OCI-LY3 (cell line): ENCODE results near the gene ELANE.

Experiments used
- H2AFZ ChIP-seq: fragments of 200-600, 300-600 bp; shearing (Covaris generic); 2 replicates; pipeline ENCODE4 v1.6.0; 2014; ENCODE audit warnings: antibody characterized with exemption, low read depth, low read length
- H3K27ac ChIP-seq: fragments of 200-600, 300-600 bp; sonication (generic); 2 replicates; pipeline ENCODE4 v1.5.1; 2014; ENCODE audit warnings: mild to moderate bottlenecking, low read length, moderate library complexity, mixed read lengths
- H3K27me3 ChIP-seq: fragments of 200-600, 300-600 bp; sonication (generic); 2 replicates; pipeline ENCODE4 v1.6.1; 2014; ENCODE audit warnings: low read depth, low read length, mixed read lengths
- H3K36me3 ChIP-seq: fragments of 200-600, 300-600 bp; sonication (generic); replicated peaks from 2 replicates; pipeline ENCODE3; 2014; ENCODE audit warnings: low read depth, low read length, mixed read lengths
- H3K4me1 ChIP-seq: fragments of 300-600, 200-600 bp; sonication (generic); 2 replicates; pipeline ENCODE4 v1.6.1; 2014; ENCODE audit warnings: low read length, mixed read lengths
- H3K4me2 ChIP-seq: fragments of 200-600, 300-600 bp; sonication (generic); 2 replicates; pipeline ENCODE4 v1.6.1; 2014; ENCODE audit warnings: low read length, mixed read lengths
- H3K4me3 ChIP-seq: fragments of 300-600, 200-600 bp; sonication (generic); 2 replicates; pipeline ENCODE4 v1.5.1; 2014; ENCODE audit warnings: antibody characterized with exemption, mild to moderate bottlenecking, low read length, moderate library complexity
- H3K79me2 ChIP-seq: fragments of 300-600, 200-600 bp; shearing (Covaris generic); 2 replicates; pipeline ENCODE4 v1.6.1; 2014; ENCODE audit warnings: mild to moderate bottlenecking, low read length, mixed read lengths
- H3K9ac ChIP-seq: fragments of 300-600, 200-600 bp; shearing (Covaris generic); 2 replicates; pipeline ENCODE4 v1.6.0; 2014; ENCODE audit warnings: mild to moderate bottlenecking, low read length, moderate library complexity
- H3K9me3 ChIP-seq: fragments of 200-600, 300-600 bp; shearing (Covaris generic); 2 replicates; pipeline ENCODE4 v1.6.1; 2014; ENCODE audit warnings: low read length, mixed read lengths; ENCODE audit not compliant: insufficient read depth
- H4K20me1 ChIP-seq: fragments of 200-600, 300-600 bp; sonication (generic); 2 replicates; pipeline ENCODE4 v1.6.1; 2016; ENCODE audit warnings: low read length, mixed read lengths; ENCODE audit not compliant: insufficient read depth
- EZH2phosphoT487 ChIP-seq: fragments of 200-600 bp; shearing (Covaris generic); IDR thresholded peaks from 2 replicates; pipeline ENCODE4 v1.6.1; 2018; ENCODE audit warnings: antibody characterized with exemption, mixed run types, low read depth
- TF ChIP-seq, protein P1 (sequence below): fragments of 200-600, 300-600 bp; sonication (generic); IDR thresholded peaks from 2 replicates; pipeline ENCODE4 v1.5.1; 2014; ENCODE audit warnings: antibody characterized with exemption, low read length, low read depth

ELANE gene

DNA sequence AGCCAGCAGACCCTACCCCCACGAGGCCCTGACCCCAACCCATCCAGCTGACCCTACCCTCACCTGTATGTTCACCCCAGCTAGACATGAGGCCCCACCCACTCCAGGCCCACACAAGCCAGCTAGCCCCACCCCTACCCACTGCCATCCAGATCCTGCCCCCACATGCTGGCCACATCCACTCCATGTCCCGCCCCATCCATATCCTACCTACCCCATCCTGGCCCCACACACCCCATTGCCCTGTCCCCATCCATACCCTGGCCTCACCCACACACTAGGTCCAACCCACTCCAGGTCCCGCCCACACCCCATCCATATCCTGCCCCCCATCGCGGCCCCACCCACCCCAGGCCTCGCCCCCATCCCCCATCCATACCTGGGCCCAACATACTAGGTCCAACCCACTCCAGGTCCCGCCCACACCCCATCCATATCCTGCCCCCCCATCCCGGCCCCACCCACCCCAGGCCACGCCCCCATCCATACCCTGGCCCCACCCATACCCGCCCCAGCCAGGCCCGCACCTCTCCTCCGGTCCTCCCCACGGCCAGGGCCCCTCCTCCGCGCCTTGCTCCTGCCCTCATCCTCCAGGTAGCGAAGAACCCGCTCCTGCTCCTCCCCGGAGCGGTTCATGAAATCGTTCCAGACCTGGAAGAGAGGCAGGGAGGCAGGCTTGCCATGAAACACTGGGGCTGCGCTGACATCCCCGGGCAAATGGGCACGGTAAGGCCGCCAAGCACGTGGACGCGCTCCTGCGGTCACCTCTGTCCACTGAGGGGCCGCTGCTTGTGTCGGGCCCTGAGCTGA lies 48.4 kb downstream of the ELANE start:
- no peaks in the 10 kb centered on the region for H3K27me3 ChIP-seq
- no peak overlapping the region for H2AFZ ChIP-seq
- no peak overlapping the region for H3K27ac ChIP-seq
- no peak overlapping the region for H3K4me2 ChIP-seq
- H3K4me1 ChIP-seq, result peaks cover under 1% of the 10 kb centered on the region; the same call in 1 of the 2 replicates
- H3K36me3 ChIP-seq, result peaks cover 54% of the 10 kb centered on the region
- H3K9ac ChIP-seq, result no peak overlapping the region
- H4K20me1 ChIP-seq, result peaks cover 60% of the 10 kb centered on the region
- peaks cover 40% of the 10 kb centered on the region for H3K79me2 ChIP-seq
- H3K4me3 ChIP-seq, result no peak overlapping the region
- TF ChIP-seq EZH2phosphoT487, result no peak
- TF ChIP-seq, protein P1, sequence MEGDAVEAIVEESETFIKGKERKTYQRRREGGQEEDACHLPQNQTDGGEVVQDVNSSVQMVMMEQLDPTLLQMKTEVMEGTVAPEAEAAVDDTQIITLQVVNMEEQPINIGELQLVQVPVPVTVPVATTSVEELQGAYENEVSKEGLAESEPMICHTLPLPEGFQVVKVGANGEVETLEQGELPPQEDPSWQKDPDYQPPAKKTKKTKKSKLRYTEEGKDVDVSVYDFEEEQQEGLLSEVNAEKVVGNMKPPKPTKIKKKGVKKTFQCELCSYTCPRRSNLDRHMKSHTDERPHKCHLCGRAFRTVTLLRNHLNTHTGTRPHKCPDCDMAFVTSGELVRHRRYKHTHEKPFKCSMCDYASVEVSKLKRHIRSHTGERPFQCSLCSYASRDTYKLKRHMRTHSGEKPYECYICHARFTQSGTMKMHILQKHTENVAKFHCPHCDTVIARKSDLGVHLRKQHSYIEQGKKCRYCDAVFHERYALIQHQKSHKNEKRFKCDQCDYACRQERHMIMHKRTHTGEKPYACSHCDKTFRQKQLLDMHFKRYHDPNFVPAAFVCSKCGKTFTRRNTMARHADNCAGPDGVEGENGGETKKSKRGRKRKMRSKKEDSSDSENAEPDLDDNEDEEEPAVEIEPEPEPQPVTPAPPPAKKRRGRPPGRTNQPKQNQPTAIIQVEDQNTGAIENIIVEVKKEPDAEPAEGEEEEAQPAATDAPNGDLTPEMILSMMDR, result no peak
- H3K9me3 ChIP-seq, result no peaks in the 10 kb centered on the region

DNA sequence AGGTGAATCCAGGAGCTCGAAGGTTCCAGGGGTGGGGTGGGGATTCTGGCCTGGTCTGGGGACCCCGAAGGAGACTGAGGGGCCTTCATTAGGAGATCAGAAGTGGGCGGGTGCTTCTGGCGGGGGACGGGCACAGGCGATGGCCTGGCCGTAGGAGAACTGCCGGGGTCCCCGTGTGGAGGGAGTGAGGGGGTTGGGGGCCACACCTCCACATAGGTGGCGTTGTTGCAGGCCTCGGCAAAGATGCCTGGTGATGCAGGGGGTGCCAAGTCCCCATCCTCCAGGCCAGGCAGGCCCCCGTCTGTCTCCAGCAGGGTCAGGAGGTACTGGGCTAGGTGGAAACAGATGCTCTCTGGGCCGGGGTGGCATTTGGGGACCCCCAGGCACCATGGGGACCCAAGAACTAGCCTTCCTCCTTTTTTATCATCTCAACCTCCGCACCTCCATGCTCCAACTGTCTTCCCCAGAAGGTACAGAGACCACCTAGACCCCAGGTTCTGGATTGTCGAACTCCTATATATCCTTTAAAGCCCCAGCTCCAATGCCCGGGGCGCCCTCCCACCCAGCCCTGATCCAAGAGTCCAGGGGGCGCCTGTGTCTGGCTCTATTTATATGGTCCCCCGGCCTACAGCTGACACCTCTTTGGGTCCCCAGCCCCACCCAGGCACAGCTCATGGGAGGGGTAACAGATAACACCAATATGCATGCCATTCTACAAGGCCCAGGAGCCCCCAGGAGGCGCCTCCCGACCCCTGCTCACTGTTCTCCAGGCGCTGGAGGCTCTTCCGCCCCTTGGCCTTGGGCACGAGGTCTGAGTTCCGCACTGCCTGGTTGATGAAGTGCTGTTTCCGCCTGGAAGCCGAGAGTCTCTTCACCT lies 49.4 kb downstream of the ELANE start:
- H2AFZ ChIP-seq, result no peak overlapping the region
- peaks cover 60% of the 10 kb centered on the region for H4K20me1 ChIP-seq
- H3K9me3 ChIP-seq, result no peaks in the 10 kb centered on the region
- H3K36me3 ChIP-seq, result peaks cover 56% of the 10 kb centered on the region
- no peak overlapping the region for H3K4me3 ChIP-seq
- H3K9ac ChIP-seq, result no peak overlapping the region
- peaks cover 10% of the 10 kb centered on the region for H3K4me1 ChIP-seq
- H3K4me2 ChIP-seq, result no peak overlapping the region
- TF ChIP-seq, protein P1, result no peak
- no peak for TF ChIP-seq EZH2phosphoT487
- no peaks in the 10 kb centered on the region for H3K27me3 ChIP-seq
- H3K27ac ChIP-seq, result no peak overlapping the region
- H3K79me2 ChIP-seq, result peaks cover 50% of the 10 kb centered on the region

DNA sequence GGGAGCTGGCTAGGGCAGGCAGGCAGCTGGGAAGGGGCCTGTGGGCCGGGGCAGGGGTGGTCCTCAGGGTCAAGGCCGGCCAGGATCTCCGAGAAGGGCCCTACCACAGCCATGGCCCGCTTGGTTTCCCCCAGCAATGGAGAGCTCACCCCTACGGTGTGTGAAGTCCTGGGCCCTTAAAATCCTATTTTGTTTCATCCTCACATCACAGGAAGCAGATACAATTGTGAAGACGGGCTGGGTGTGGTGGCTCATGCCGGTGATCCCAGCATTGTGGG lies 49.9 kb downstream of the ELANE start:
- no peaks in the 10 kb centered on the region for H3K27me3 ChIP-seq
- H3K79me2 ChIP-seq, result peaks cover 55% of the 10 kb centered on the region
- H3K4me3 ChIP-seq, result no peak overlapping the region
- H3K36me3 ChIP-seq, result peaks cover 56% of the 10 kb centered on the region
- peaks cover 15% of the 10 kb centered on the region for H3K4me1 ChIP-seq
- H3K9ac ChIP-seq, result no peak overlapping the region
- peaks cover 60% of the 10 kb centered on the region for H4K20me1 ChIP-seq
- no peak overlapping the region for H3K27ac ChIP-seq
- TF ChIP-seq EZH2phosphoT487, result no peak
- TF ChIP-seq, protein P1, result no peak
- H3K9me3 ChIP-seq, result no peaks in the 10 kb centered on the region
- no peak overlapping the region for H2AFZ ChIP-seq
- H3K4me2 ChIP-seq, result no peak overlapping the region
